Measurements from ENCODE around the gene FADS3.

GRCh38 chr11:61895046-61895717 lies 3.8 kb upstream of the FADS3 start:
- TF ChIP-seq TCF12 (IDR thresholded peaks at IDR 0.05) (no peak), TCF12 (CRISPR knock-in tag; IDR thresholded peaks at IDR 0.05) (no peak), GZF1 (CRISPR knock-in tag; IDR thresholded peaks at IDR 0.05) (no peak), CAMTA2 (CRISPR knock-in tag; IDR thresholded peaks at IDR 0.05; ENCODE audit: borderline replicate concordance) (no peak), CTCF (CRISPR knock-in tag; IDR thresholded peaks at IDR 0.05) (no peak), CREB1 (IDR thresholded peaks at IDR 0.05) (no peak), CREB1 (CRISPR knock-in tag; IDR thresholded peaks at IDR 0.05) (no peak), MEIS1 (CRISPR knock-in tag; IDR thresholded peaks at IDR 0.05; ENCODE audit: borderline replicate concordance) (no peak), SRY (CRISPR knock-in tag; IDR thresholded peaks at IDR 0.05) (no peak), SNRNP70 (IDR thresholded peaks at IDR 0.05; ENCODE audit: low read depth, low read length) (no peak), SP140L (CRISPR knock-in tag; IDR thresholded peaks at IDR 0.05; ENCODE audit: borderline replicate concordance) (no peak), SP1 (IDR thresholded peaks at IDR 0.05) (no peak), SP1 (CRISPR knock-in tag; IDR thresholded peaks at IDR 0.05) (no peak), KLF13 (CRISPR knock-in tag; IDR thresholded peaks at IDR 0.05) (no peak), MBNL3 (CRISPR knock-in tag; conservative IDR thresholded peaks at IDR 0.05) (no peak), ZNF24 (IDR thresholded peaks at IDR 0.05) (no peak)
